Keratinocyte (primary cell): Measurements from ENCODE around the gene RWDD2A. TPM values are rescaled to one million over a fixed set of nuclear protein-coding genes. Genes with fewer than 3 reads are reported as not detected.

Experiments
- DNase-seq: peaks from one replicate; pipeline ENCODE4 v3.0.0-alpha.2; 2011; ENCODE audit warnings: low read depth, missing footprints, low spot score
- FAIRE-seq: peaks from 2 replicates; lab custom pipeline; 2011; peaks lifted over from hg19 to GRCh38; lab: Jason Lieb, UNC
- H2AFZ ChIP-seq: 2 replicates; pipeline ENCODE4 v1.6.0; 2012; ENCODE audit warnings: low read length, control low read depth, inconsistent platforms; ENCODE audit not compliant: control insufficient read depth
- H3K27ac ChIP-seq: 2 replicates; pipeline ENCODE4 v1.5.1; 2011; ENCODE audit warnings: low read length; ENCODE audit not compliant: control insufficient read depth, insufficient read depth
- H3K27me3 ChIP-seq: 3 replicates; pipeline ENCODE4 v1.6.0; 2011; ENCODE audit warnings: low read length; ENCODE audit not compliant: control insufficient read depth, insufficient read depth; ENCODE audit errors: extremely low read depth
- H3K36me3 ChIP-seq, 2 experiments: 2 replicates in 1 of 2; 3 replicates in 1 of 2; pipeline ENCODE4 v1.5.1; 2011; ENCODE audit warnings: low read length in 2 of 2, mild to moderate bottlenecking in 1 of 2; ENCODE audit not compliant: control insufficient read depth in 2 of 2, insufficient read depth in 2 of 2; ENCODE audit errors: extremely low read depth in 1 of 2
- H3K4me1 ChIP-seq: 3 replicates; pipeline ENCODE4 v1.5.1; 2011; ENCODE audit warnings: low read length; ENCODE audit not compliant: control insufficient read depth, insufficient read depth; ENCODE audit errors: extremely low read depth
- H3K4me2 ChIP-seq: 3 replicates; pipeline ENCODE4 v1.6.0; 2011; ENCODE audit warnings: low read depth, low read length; ENCODE audit not compliant: control insufficient read depth, insufficient read depth; ENCODE audit errors: extremely low read depth
- H3K4me3 ChIP-seq, 3 experiments: fragments of 200-600 bp in 1 of 3; sonication (generic) in 1 of 3; 2 replicates in 2 of 3; 3 replicates in 1 of 3; pipeline ENCODE4 v1.5.1; 2011 to 2016; ENCODE audit warnings: low read length in 3 of 3, mild to moderate bottlenecking in 3 of 3, control low read depth in 2 of 3, inconsistent platforms in 1 of 3, low read depth in 1 of 3, mixed read lengths in 1 of 3, mixed run types in 1 of 3, moderate library complexity in 1 of 3; ENCODE audit not compliant: control insufficient read depth in 2 of 3, insufficient read depth in 2 of 3; ENCODE audit errors: extremely low read depth in 1 of 3
- H3K79me2 ChIP-seq: 2 replicates; pipeline ENCODE4 v1.6.0; 2012; ENCODE audit warnings: low read length; ENCODE audit not compliant: control insufficient read depth, insufficient read depth
- H3K9ac ChIP-seq: 3 replicates; pipeline ENCODE4 v1.6.0; 2011; ENCODE audit warnings: low read length; ENCODE audit not compliant: control insufficient read depth, insufficient read depth; ENCODE audit errors: extremely low read depth
- H3K9me1 ChIP-seq: 3 replicates; pipeline ENCODE4 v1.6.0; 2011; ENCODE audit warnings: low read length; ENCODE audit not compliant: control insufficient read depth, insufficient read depth; ENCODE audit errors: extremely low read depth
- H3K9me3 ChIP-seq: 2 replicates; pipeline ENCODE4 v1.5.1; 2012; ENCODE audit warnings: low read depth, low read length; ENCODE audit not compliant: control insufficient read depth
- H4K20me1 ChIP-seq: 3 replicates; pipeline ENCODE4 v1.6.0; 2011; ENCODE audit warnings: low read length; ENCODE audit not compliant: control insufficient read depth, insufficient read depth; ENCODE audit errors: extremely low read depth
- CTCF ChIP-seq, 3 experiments: IDR thresholded peaks in 1 of 3; conservative IDR thresholded peaks in 1 of 3; optimal IDR thresholded peaks in 1 of 3; 2 replicates in 2 of 3; 3 replicates in 1 of 3; pipeline versions ENCODE3 to v1.5.1; 2011; ENCODE audit warnings: low read length in 3 of 3, mild to moderate bottlenecking in 3 of 3, moderate library complexity in 2 of 3, control low read depth in 1 of 3, inconsistent platforms in 1 of 3; ENCODE audit not compliant: insufficient read depth in 2 of 3; ENCODE audit errors: extremely low read depth in 1 of 3
- EZH2 ChIP-seq: IDR thresholded peaks from one replicate; pipeline ENCODE4 v1.6.1; 2012; ENCODE audit warnings: inconsistent platforms, mild to moderate bottlenecking, low read length, moderate library complexity
- dilution Hi-C: fragments of 300-500 bp; cut with MboI; formaldehyde crosslinking; loops from one replicate; pipeline ENCODE4 v1.7.0; 2020; ENCODE audit warnings: low sequenced_read_pairs; ENCODE audit not compliant: extremely low pct_ligation_motif_present
- polyA plus RNA-seq, 5 experiments: library from polyadenylated mRNA; depleted of rRNA in 3 of 5; stranded (reverse) in 3 of 5; stranded (forward) in 1 of 5; unstranded in 1 of 5; fragments of >200 nt; gene quantifications; 1 replicate in 1 of 5; 2 replicates in 3 of 5; 3 replicates in 1 of 5; pipeline versions ENCODE4 v1.2.1 to v1.2.3, GENCODE V29; 2011 to 2012; ENCODE audit warnings: missing spikeins in 2 of 5, low read depth in 1 of 5, low replicate concordance in 1 of 5

Gene RWDD2A
- polyA plus RNA-seq, 1 donor (not counting 4 experiments of a cell fraction or from before 2014, with no cell fraction given) = 1.5 TPM

GRCh38 chr6:83226517-83226916, 33.4 kb downstream of the RWDD2A start:
- no peak overlapping the region for H3K4me2 ChIP-seq
- H3K4me1 ChIP-seq = no peaks in the 10 kb centered on the region
- no peaks in the 10 kb centered on the region for H3K27me3 ChIP-seq
- no peaks in the 10 kb centered on the region for H4K20me1 ChIP-seq
- DNase-seq = no peak
- H3K4me3 ChIP-seq = no peak overlapping the region
- peaks cover 0 to 11% of the 10 kb centered on the region in 2 experiments for H3K36me3 ChIP-seq
- no peaks in the 10 kb centered on the region for H3K9me3 ChIP-seq
- FAIRE-seq = no peak
- TF ChIP-seq EZH2 (no peak), CTCF (optimal IDR thresholded peaks at IDR 0.05 in 1 of 3, IDR thresholded peaks at IDR 0.05 in 1 of 3, conservative IDR thresholded peaks at IDR 0.05 in 1 of 3; ENCODE audit: extremely low read depth in 1 of 3, insufficient read depth in 2 of 3, low read length in 3 of 3) (no peak)
- H3K9me1 ChIP-seq = no peaks in the 10 kb centered on the region
- no peak overlapping the region for H3K9ac ChIP-seq
- no peaks in the 10 kb centered on the region for H3K79me2 ChIP-seq
- no peak overlapping the region for H2AFZ ChIP-seq
- dilution Hi-C loops = no loop called here
- no peak overlapping the region for H3K27ac ChIP-seq

- Histone ChIP-seq H3K36me3 (peaks cover 0 to 9% of the 10 kb centered on the region in 2 experiments), H3K4me2 (no peak overlapping the region), H2AFZ (no peak overlapping the region), H3K27ac (no peak overlapping the region), H3K79me2 (no peaks in the 10 kb centered on the region), H3K4me1 (no peaks in the 10 kb centered on the region), H3K27me3 (no peaks in the 10 kb centered on the region), H3K9ac (no peak overlapping the region), H4K20me1 (no peaks in the 10 kb centered on the region), H3K9me1 (no peaks in the 10 kb centered on the region), H3K9me3 (no peaks in the 10 kb centered on the region), H3K4me3 (no peak overlapping the region)
- FAIRE-seq (no peak), DNase-seq (no peak)
- TF ChIP-seq EZH2 (no peak), CTCF (optimal IDR thresholded peaks at IDR 0.05 in 1 of 3, IDR thresholded peaks at IDR 0.05 in 1 of 3, conservative IDR thresholded peaks at IDR 0.05 in 1 of 3; ENCODE audit: extremely low read depth in 1 of 3, insufficient read depth in 2 of 3, low read length in 3 of 3) (no peak)
- dilution Hi-C loops = no loop called here
Observed at GRCh38 chr6:83231146-83231545, 38.0 kb downstream of the RWDD2A start.
